Trophoblast cell (in vitro differentiated cells and primary cell): Measurements from ENCODE around the gene VCP.

ENCODE experiments used
- DNase-seq, 2 donors: peaks; one replicate each; pipeline ENCODE4 v3.0.0-alpha.2; 2016
- H2AFZ ChIP-seq: 2 replicates; pipeline ENCODE4 v1.6.1; 2013; ENCODE audit warnings: low read length, moderate library complexity, mild to moderate bottlenecking; ENCODE audit not compliant: insufficient read depth, poor library complexity
- H2AK5ac ChIP-seq: 2 replicates; pipeline ENCODE4 v1.6.1; 2013; ENCODE audit warnings: mild to moderate bottlenecking, low read length
- H2BK120ac ChIP-seq: 2 replicates; pipeline ENCODE4 v1.6.1; 2013; ENCODE audit warnings: low read length, mild to moderate bottlenecking, moderate library complexity; ENCODE audit not compliant: insufficient read depth, poor library complexity
- H2BK12ac ChIP-seq: 2 replicates; pipeline ENCODE4 v1.6.1; 2013; ENCODE audit warnings: mild to moderate bottlenecking, low read length, moderate library complexity
- H2BK5ac ChIP-seq: 2 replicates; pipeline ENCODE4 v1.6.1; 2013; ENCODE audit warnings: low read length, low read depth, moderate library complexity, mild to moderate bottlenecking; ENCODE audit not compliant: poor library complexity
- H3K14ac ChIP-seq: 2 replicates; pipeline ENCODE4 v1.6.1; 2013; ENCODE audit warnings: mild to moderate bottlenecking, low read length
- H3K18ac ChIP-seq: 2 replicates; pipeline ENCODE4 v1.6.1; 2013; ENCODE audit warnings: mild to moderate bottlenecking, low read length
- H3K23ac ChIP-seq: 2 replicates; pipeline ENCODE4 v1.6.1; 2013; ENCODE audit warnings: low read length
- H3K27ac ChIP-seq: 2 replicates; pipeline ENCODE4 v1.5.1; 2013; ENCODE audit warnings: low read depth, mild to moderate bottlenecking, inconsistent platforms, low read length, moderate library complexity
- H3K27me3 ChIP-seq: 2 replicates; pipeline ENCODE4 v1.6.1; 2013; ENCODE audit warnings: inconsistent platforms, mild to moderate bottlenecking, low read length, moderate library complexity; ENCODE audit not compliant: insufficient read depth
- H3K36me3 ChIP-seq, 2 experiments: 1 replicate in 1 of 2; 2 replicates in 1 of 2; pipeline ENCODE4 v1.6.1; 2013; ENCODE audit warnings: low read length in 2 of 2, mild to moderate bottlenecking in 2 of 2, moderate library complexity in 1 of 2; ENCODE audit not compliant: insufficient read depth in 2 of 2, control insufficient read depth in 1 of 2
- H3K4ac ChIP-seq: 2 replicates; pipeline ENCODE4 v1.6.1; 2013; ENCODE audit warnings: low read depth, mild to moderate bottlenecking, low read length, moderate library complexity
- H3K4me1 ChIP-seq, 2 experiments: 1 replicate in 1 of 2; 2 replicates in 1 of 2; pipeline ENCODE4 v1.6.1; 2013; ENCODE audit warnings: low read length in 2 of 2, mild to moderate bottlenecking in 2 of 2, moderate library complexity in 1 of 2; ENCODE audit not compliant: insufficient read depth in 2 of 2, control insufficient read depth in 1 of 2
- H3K4me2 ChIP-seq: 2 replicates; pipeline ENCODE4 v1.6.1; 2013; ENCODE audit warnings: inconsistent platforms, mild to moderate bottlenecking, low read length, moderate library complexity
- H3K4me3 ChIP-seq: 2 replicates; pipeline ENCODE4 v1.5.1; 2013; ENCODE audit warnings: mild to moderate bottlenecking, low read depth, low read length, inconsistent platforms
- H3K79me1 ChIP-seq: one replicate; pipeline ENCODE4 v1.6.1; 2013; ENCODE audit warnings: low read length
- H3K79me2 ChIP-seq: 2 replicates; pipeline ENCODE4 v1.6.1; 2013; ENCODE audit warnings: low read length, mild to moderate bottlenecking; ENCODE audit not compliant: control insufficient read depth, insufficient read depth, poor library complexity
- H3K9ac ChIP-seq: 2 replicates; pipeline ENCODE4 v1.6.1; 2013; ENCODE audit warnings: mild to moderate bottlenecking, low read length
- H3K9me3 ChIP-seq: 2 replicates; pipeline ENCODE4 v1.6.1; 2013; ENCODE audit warnings: low read depth, mild to moderate bottlenecking, control low read depth, inconsistent platforms, low read length; ENCODE audit not compliant: insufficient read depth
- H4K12ac ChIP-seq: 2 replicates; pipeline ENCODE4 v1.6.1; 2013; ENCODE audit warnings: low read depth, mild to moderate bottlenecking, low read length, moderate library complexity
- H4K8ac ChIP-seq: 2 replicates; pipeline ENCODE4 v1.6.1; 2013; ENCODE audit warnings: low read depth, mild to moderate bottlenecking, low read length, moderate library complexity
- H4K91ac ChIP-seq: one replicate; pipeline ENCODE4 v1.6.1; 2013; ENCODE audit warnings: low read depth, mild to moderate bottlenecking, low read length, moderate library complexity
- WGBS: extraction: QIAGEN DNeasy Blood & Tissue Kit; methylation state at CpG from one replicate; pipeline ENCODE4 v1.1.7; 2013; ENCODE audit warnings: missing lambda C conversion rate; ENCODE audit not compliant: insufficient read length, insufficient coverage; ENCODE audit errors: extremely low coverage; 5-methylcytosine and 5-hydroxymethylcytosine counted together

VCP gene

DNA sequence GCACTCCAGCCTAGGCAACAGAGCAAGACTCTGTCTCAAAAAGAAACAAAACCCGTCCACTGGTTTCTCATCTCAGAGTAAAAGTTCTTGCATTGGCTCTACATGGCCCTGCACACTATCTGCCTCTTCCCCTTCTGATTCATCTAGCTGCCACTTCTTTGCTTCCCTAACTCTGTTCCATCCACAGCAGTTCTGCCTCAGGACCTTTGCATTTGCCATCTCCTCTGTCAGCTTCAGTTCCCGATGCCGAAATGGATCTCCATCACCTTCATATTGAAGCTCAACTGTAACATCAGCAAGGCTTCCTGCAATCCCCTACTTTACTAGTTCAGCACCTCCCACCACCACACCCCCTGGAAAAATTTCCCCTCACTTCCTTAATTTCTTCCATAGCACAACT is 25.1 kb upstream of the VCP start:
- Histone ChIP-seq H3K27me3 (no peaks in the 10 kb centered on the region), H4K91ac (no peak overlapping the region), H3K79me1 (peaks cover 7% of the 10 kb centered on the region), H3K27ac (no peak overlapping the region), H2BK120ac (no peak overlapping the region), H3K14ac (no peak overlapping the region), H2BK12ac (no peak overlapping the region), H3K4me3 (no peak overlapping the region), H3K9ac (no peak overlapping the region), H3K79me2 (peaks cover 4% of the 10 kb centered on the region), H3K4me1 (peaks cover 8 to 10% of the 10 kb centered on the region in 2 experiments), H3K9me3 (no peaks in the 10 kb centered on the region), H2AK5ac (no peak overlapping the region), H2BK5ac (no peak overlapping the region), H3K18ac (no peak overlapping the region), H2AFZ (no peak overlapping the region), H4K12ac (no peak overlapping the region), H3K4ac (no peak overlapping the region), H3K4me2 (no peak overlapping the region), H3K23ac (no peak overlapping the region), H4K8ac (no peak overlapping the region), H3K36me3 (peaks cover 22 to 30% of the 10 kb centered on the region in 2 experiments)
- no CpG with 5 or more reads among the region's 3 CpGs for WGBS
- no peak for DNase-seq

DNA sequence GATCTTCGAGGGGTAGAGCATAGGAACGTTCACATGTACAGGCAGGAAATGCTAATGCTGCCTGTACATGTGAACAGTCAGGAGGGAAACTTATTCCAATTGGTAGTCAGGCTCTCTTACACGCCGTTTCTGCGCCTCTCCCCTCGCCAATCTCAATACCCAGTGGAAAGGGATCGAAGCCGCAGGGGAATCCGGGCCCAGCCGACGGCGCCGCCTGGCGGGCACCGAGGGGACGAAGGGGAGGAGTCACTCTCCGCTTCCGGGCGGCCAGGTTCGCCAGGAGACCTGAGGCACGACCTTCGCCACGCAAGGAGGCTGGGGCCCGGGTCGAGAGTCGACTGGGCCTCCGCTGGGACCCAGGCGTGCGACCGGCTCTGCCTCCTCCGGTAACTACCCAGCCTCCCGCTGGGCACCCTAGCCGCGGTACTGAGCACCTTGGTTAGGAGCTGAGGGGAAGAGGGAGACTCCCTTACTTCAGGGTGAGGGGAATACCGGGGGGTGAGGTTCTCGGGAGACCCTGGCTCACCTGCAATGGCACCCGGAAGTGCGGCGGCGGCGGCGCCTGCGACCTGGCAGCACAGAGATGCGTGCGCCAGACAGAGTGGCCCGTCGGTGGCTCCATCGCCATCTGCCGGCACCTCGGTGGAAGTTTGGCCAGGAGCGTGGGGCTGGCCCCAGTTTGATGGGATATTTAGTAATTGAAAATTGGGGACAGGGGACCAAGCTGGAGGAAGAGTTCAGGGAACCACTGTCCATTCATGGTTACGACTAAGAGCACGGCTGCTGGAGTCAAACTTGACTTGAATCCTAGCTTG is 23.8 kb upstream of the VCP start, which contains the start of gene PIGO:
Gene PIGO, minus strand, starts transcription at position 557 of the 815 bp plus-strand sequence. CDS start 1,026 bp downstream, outside the sequence.
- Histone ChIP-seq H3K4me2 (peak within 1 kb of the TSS; percentile 66), H3K4me1 (peaks cover 2 to 3% of the 10 kb centered on the region in 2 experiments), H4K91ac (peak within 1 kb of the TSS; percentile 99), H3K14ac (peak within 1 kb of the TSS; percentile 99), H2BK12ac (no peak within 1 kb of the TSS), H3K36me3 (peaks cover 31 to 39% of the 10 kb centered on the region in 2 experiments), H3K4me3 (peak within 1 kb of the TSS; percentile 90), H3K27ac (peak within 1 kb of the TSS; percentile 97), H3K9ac (peak within 1 kb of the TSS; percentile 96), H3K27me3 (no peaks in the 10 kb centered on the region), H4K12ac (peak within 1 kb of the TSS; percentile 100), H2BK120ac (peak within 1 kb of the TSS; percentile 98), H2BK5ac (peak within 1 kb of the TSS; percentile 98), H3K79me1 (peaks cover 6% of the 10 kb centered on the region), H4K8ac (peak within 1 kb of the TSS; percentile 100), H3K23ac (no peak within 1 kb of the TSS), H3K79me2 (peaks cover 2% of the 10 kb centered on the region), H3K18ac (peak within 1 kb of the TSS; percentile 98), H3K9me3 (no peaks in the 10 kb centered on the region), H2AFZ (peak within 1 kb of the TSS; percentile 99), H2AK5ac (peak within 1 kb of the TSS; percentile 92), H3K4ac (peak within 1 kb of the TSS; percentile 91)
- peak; percentile 89 to 95 for DNase-seq
- no CpG with 5 or more reads among the region's 53 CpGs for WGBS

DNA sequence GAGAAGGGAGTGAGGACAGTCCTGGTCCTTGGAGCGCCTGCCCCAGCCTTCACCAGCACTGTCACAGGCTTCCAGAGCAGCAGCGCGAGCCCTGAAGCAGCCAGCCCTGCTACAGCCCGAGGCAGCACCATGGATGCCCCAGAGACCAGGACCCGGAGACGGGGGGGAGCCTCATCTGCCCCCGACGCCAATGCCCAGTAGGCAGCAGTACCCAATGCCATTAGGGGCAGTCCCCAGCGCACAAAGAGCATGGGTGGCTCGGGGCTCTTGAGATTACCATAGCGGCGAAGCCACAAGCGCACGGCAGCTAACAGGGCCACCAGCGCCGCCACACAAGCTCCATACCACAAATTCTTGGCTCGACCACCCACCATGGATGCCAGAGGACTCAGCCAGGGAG is 19.1 kb upstream of the VCP start:
- no CpG with 5 or more reads among the region's 17 CpGs for WGBS
- Histone ChIP-seq H3K23ac (no peak overlapping the region), H3K18ac (no peak overlapping the region), H3K9ac (no peak overlapping the region), H4K12ac (no peak overlapping the region), H2BK5ac (no peak overlapping the region), H3K36me3 (peaks cover 38 to 53% of the 10 kb centered on the region in 2 experiments), H4K91ac (no peak overlapping the region), H3K27ac (no peak overlapping the region), H2AK5ac (no peak overlapping the region), H3K79me2 (peaks cover 2% of the 10 kb centered on the region), H2BK12ac (no peak overlapping the region), H3K4ac (no peak overlapping the region), H4K8ac (no peak overlapping the region), H3K79me1 (peaks cover 6% of the 10 kb centered on the region), H3K4me1 (peaks cover 2 to 3% of the 10 kb centered on the region in 2 experiments), H3K14ac (no peak overlapping the region), H3K4me2 (no peak overlapping the region), H3K4me3 (no peak overlapping the region), H2AFZ (no peak overlapping the region), H3K27me3 (no peaks in the 10 kb centered on the region), H3K9me3 (no peaks in the 10 kb centered on the region), H2BK120ac (no peak overlapping the region)
- no peak for DNase-seq

DNA sequence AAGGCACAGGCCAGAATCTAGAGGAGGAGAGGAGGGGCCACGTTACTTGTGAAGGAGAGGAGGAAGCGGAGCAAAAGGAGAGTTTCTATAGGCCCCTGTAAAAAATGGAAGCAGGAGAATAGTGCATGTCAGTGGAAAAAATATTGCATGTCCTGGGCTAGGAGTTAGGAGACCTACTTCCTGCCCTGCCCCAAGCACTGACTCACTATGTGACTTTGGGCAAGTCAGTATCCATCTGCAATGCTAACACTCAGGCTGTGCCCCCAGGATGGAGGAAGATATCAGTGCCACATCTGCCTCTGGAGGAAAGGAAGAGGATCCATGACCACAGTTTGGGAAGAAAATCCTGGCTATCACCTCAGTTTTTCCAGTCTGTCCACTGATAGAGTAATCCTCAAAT is 17.0 kb upstream of the VCP start:
- Histone ChIP-seq H3K36me3 (peaks cover 38 to 53% of the 10 kb centered on the region in 2 experiments), H2BK12ac (no peak overlapping the region), H3K4me3 (no peak overlapping the region), H3K27ac (no peak overlapping the region), H3K23ac (no peak overlapping the region), H4K91ac (no peak overlapping the region), H3K79me2 (no peaks in the 10 kb centered on the region), H2AK5ac (no peak overlapping the region), H3K4me2 (no peak overlapping the region), H3K27me3 (no peaks in the 10 kb centered on the region), H2BK5ac (no peak overlapping the region), H3K18ac (no peak overlapping the region), H3K79me1 (no peaks in the 10 kb centered on the region), H4K12ac (no peak overlapping the region), H3K4ac (no peak overlapping the region), H3K9ac (no peak overlapping the region), H2AFZ (no peak overlapping the region), H2BK120ac (no peak overlapping the region), H3K4me1 (no peaks in the 10 kb centered on the region), H3K9me3 (no peaks in the 10 kb centered on the region), H3K14ac (no peak overlapping the region), H4K8ac (no peak overlapping the region)
- no peak for DNase-seq
- WGBS: no CpG with 5 or more reads among the region's 2 CpGs
